GM12878 (cell line): ENCODE measurements around the gene TPD52L2.

Source experiments
- ASH2L ChIP-seq: fragments of 300-600, 200-600 bp; sonication (generic); IDR thresholded peaks from 2 replicates; pipeline ENCODE4 v1.6.1; 2017; ENCODE audit warnings: low read depth, mild to moderate bottlenecking, borderline replicate concordance
- ATF7 ChIP-seq: fragments of 450-650 bp; IDR thresholded peaks from 2 replicates; pipeline ENCODE4 v1.6.1; 2016; ENCODE audit warnings: low read depth, mild to moderate bottlenecking
- EP300 ChIP-seq, 2 experiments: fragments of 150-350 bp in 1 of 2; IDR thresholded peaks; 2 replicates each; pipeline ENCODE4 v1.6.1; 2011 to 2012; ENCODE audit warnings: low read depth in 2 of 2, low read length in 2 of 2, borderline replicate concordance in 1 of 2, improper control_type of control experiment in 1 of 2, inconsistent platforms in 1 of 2; ENCODE audit not compliant: control insufficient read depth in 1 of 2
- ESRRA ChIP-seq: IDR thresholded peaks from 2 replicates; pipeline ENCODE4 v1.6.1; 2012; ENCODE audit warnings: mild to moderate bottlenecking, low read length, improper control_type of control experiment
- KDM1A ChIP-seq: fragments of 200-600 bp; sonication (generic); IDR thresholded peaks from 2 replicates; pipeline ENCODE4 v1.6.1; 2016; ENCODE audit warnings: borderline replicate concordance
- MTA3 ChIP-seq: IDR thresholded peaks from 2 replicates; pipeline ENCODE4 v1.6.1; 2012; ENCODE audit warnings: low read length, inconsistent platforms, borderline replicate concordance
- NR2C2 ChIP-seq: IDR thresholded peaks from 2 replicates; pipeline ENCODE4 v1.6.1; 2011; ENCODE audit warnings: borderline replicate concordance, low read depth; ENCODE audit not compliant: control insufficient read depth, insufficient read length
- POLR2A ChIP-seq: IDR thresholded peaks from 2 replicates; pipeline ENCODE4 v1.6.1; 2011; ENCODE audit warnings: low read depth, mild to moderate bottlenecking, low read length
- POLR2AphosphoS5 ChIP-seq: IDR thresholded peaks from 2 replicates; pipeline ENCODE4 v1.6.1; 2011; ENCODE audit warnings: mild to moderate bottlenecking, low read length, inconsistent platforms
- YY1 ChIP-seq: IDR thresholded peaks from 2 replicates; pipeline ENCODE4 v1.6.1; 2011; ENCODE audit warnings: low read depth, mild to moderate bottlenecking, low read length
- ZNF274 ChIP-seq: IDR thresholded peaks from one replicate; pipeline ENCODE4 v1.8.0; 2011; ENCODE audit not compliant: insufficient read length, insufficient read depth
- TF ChIP-seq, protein P1 (sequence below), 3 experiments: IDR thresholded peaks in 2 of 3; conservative IDR thresholded peaks in 1 of 3; 2 replicates each; pipeline ENCODE4 v1.5.1; 2011; ENCODE audit warnings: low read depth in 3 of 3, low read length in 3 of 3, mild to moderate bottlenecking in 3 of 3, control low read depth in 2 of 3, moderate library complexity in 2 of 3, inconsistent platforms in 1 of 3, mixed read lengths in 1 of 3; ENCODE audit not compliant: control insufficient read depth in 2 of 3, insufficient read depth in 1 of 3; ENCODE audit errors: extremely low read depth in 1 of 3
- TF ChIP-seq, protein P2 (sequence below): fragments of 450-650 bp; formaldehyde crosslinking; IDR thresholded peaks from 2 replicates; pipeline ENCODE4 v1.4.0; 2022; ENCODE audit warnings: mild to moderate bottlenecking, moderate library complexity

DNA sequence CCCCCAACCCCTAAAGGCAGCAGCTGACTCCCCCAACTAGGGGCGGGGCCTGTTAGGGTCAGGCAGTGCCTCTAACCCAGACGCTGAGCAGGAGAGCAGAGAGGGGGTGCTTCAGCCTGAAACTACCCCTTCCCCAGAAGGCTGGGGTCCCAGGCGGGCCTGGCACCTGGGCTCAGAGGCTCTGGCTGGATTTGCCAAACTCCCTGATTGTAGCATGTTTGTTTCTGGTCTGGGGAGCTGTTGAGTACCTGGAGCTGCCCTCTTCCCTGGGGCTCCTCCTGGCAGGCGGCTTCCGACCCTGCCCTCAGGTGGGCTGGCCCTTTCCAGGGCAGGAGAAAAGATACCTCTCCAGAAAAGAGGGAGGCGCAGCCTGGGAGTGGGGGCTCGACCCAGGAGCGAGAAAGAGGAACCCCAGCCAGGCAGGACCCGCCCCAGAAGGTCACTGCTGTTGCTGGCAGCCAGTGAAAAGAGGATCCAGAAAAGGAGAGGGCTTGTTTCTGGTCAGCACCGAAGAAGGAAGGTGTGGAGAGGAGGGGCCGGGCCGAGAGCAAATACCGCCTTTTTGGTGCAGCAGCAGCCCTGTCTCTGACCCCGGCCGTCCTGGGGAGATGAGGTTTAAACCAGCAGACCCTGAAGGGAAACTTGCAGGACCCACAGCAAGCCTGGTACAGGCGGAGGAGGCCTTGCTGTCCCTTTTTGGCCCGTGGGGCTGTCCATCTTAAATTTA is 4.6 kb upstream of the TPD52L2 start:
- TF ChIP-seq ESRRA (no peak), YY1 (no peak), ASH2L (no peak), ZNF274 (no peak), KDM1A (no peak), NR2C2 (no peak), POLR2AphosphoS5 (no peak), ATF7 (no peak), POLR2A (no peak), MTA3 (no peak), EP300 (IDR thresholded peaks at IDR 0.05; ENCODE audit: borderline replicate concordance in 1 of 2, control insufficient read depth in 1 of 2, low read depth in 2 of 2, low read length in 2 of 2) (no peak)
- TF ChIP-seq, protein P1, sequence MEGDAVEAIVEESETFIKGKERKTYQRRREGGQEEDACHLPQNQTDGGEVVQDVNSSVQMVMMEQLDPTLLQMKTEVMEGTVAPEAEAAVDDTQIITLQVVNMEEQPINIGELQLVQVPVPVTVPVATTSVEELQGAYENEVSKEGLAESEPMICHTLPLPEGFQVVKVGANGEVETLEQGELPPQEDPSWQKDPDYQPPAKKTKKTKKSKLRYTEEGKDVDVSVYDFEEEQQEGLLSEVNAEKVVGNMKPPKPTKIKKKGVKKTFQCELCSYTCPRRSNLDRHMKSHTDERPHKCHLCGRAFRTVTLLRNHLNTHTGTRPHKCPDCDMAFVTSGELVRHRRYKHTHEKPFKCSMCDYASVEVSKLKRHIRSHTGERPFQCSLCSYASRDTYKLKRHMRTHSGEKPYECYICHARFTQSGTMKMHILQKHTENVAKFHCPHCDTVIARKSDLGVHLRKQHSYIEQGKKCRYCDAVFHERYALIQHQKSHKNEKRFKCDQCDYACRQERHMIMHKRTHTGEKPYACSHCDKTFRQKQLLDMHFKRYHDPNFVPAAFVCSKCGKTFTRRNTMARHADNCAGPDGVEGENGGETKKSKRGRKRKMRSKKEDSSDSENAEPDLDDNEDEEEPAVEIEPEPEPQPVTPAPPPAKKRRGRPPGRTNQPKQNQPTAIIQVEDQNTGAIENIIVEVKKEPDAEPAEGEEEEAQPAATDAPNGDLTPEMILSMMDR (IDR thresholded peaks at IDR 0.05 in 2 of 3, conservative IDR thresholded peaks at IDR 0.05 in 1 of 3; ENCODE audit: control insufficient read depth in 2 of 3, extremely low read depth in 1 of 3, insufficient read depth in 1 of 3, low read depth in 3 of 3, low read length in 3 of 3) = no peak
- TF ChIP-seq, protein P2, sequence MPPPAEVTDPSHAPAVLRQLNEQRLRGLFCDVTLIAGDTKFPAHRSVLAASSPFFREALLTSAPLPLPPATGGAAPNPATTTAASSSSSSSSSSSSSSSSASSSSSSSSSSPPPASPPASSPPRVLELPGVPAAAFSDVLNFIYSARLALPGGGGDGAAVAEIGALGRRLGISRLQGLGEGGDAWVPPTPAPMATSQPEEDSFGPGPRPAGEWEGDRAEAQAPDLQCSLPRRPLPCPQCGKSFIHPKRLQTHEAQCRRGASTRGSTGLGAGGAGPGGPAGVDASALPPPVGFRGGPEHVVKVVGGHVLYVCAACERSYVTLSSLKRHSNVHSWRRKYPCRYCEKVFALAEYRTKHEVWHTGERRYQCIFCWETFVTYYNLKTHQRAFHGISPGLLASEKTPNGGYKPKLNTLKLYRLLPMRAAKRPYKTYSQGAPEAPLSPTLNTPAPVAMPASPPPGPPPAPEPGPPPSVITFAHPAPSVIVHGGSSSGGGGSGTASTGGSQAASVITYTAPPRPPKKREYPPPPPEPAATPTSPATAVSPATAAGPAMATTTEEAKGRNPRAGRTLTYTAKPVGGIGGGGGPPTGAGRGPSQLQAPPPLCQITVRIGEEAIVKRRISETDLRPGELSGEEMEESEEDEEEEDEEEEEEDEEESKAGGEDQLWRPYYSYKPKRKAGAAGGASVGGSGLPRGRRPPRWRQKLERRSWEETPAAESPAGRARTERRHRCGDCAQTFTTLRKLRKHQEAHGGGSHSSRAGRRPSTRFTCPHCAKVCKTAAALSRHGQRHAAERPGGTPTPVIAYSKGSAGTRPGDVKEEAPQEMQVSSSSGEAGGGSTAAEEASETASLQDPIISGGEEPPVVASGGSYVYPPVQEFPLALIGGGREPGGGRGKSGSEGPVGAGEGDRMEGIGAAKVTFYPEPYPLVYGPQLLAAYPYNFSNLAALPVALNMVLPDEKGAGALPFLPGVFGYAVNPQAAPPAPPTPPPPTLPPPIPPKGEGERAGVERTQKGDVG (CRISPR knock-in tag) = no peak
